Stimulated activated CD8-positive, alpha-beta memory T cell treated with anti-CD3 and anti-CD28 coated beads, Interleukin-15, amount 100 ng/mL, for 48 hours (primary cell): ENCODE results near the gene AGBL2.
"Not testable (repeated sequence)": the region's sequence is repeated elsewhere in the genome, so short reads cannot be mapped to it uniquely, and the experiment has no call there.

ENCODE experiments used
- DNase-seq, 2 donors: peaks; one replicate each; pipeline ENCODE4 v3.0.0-alpha.2; 2020; ENCODE audit warnings: low read depth in 2 of 2

Gene AGBL2, protein sequence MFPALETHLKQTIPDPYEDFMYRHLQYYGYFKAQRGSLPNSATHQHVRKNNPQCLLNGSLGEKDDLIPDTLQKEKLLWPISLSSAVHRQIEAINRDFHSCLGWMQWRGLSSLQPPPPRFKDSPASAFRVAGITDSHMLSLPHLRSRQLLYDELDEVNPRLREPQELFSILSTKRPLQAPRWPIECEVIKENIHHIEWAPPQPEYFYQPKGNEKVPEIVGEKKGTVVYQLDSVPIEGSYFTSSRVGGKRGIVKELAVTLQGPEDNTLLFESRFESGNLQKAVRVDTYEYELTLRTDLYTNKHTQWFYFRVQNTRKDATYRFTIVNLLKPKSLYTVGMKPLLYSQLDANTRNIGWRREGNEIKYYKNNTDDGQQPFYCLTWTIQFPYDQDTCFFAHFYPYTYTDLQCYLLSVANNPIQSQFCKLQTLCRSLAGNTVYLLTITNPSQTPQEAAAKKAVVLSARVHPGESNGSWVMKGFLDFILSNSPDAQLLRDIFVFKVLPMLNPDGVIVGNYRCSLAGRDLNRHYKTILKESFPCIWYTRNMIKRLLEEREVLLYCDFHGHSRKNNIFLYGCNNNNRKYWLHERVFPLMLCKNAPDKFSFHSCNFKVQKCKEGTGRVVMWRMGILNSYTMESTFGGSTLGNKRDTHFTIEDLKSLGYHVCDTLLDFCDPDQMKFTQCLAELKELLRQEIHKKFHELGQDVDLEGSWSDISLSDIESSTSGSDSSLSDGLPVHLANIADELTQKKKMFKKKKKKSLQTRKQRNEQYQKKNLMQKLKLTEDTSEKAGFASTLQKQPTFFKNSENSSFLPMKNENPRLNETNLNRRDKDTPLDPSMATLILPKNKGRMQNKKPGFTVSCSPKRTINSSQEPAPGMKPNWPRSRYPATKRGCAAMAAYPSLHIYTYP

GRCh38 chr11:47715082-47715669 is at the start of gene AGBL2:
Gene AGBL2, minus strand, starts transcription at chr11:47715369. Its CDS starts 719 bp downstream, at chr11:47714650.
- DNase-seq, result peak; percentile 82 to 83

GRCh38 chr11:47759291-47759690 is 44.1 kb upstream of the AGBL2 start:
- not testable (repeated sequence) for DNase-seq

- DNase-seq, result no peak
These were observed 41.0 kb upstream of the AGBL2 start for GRCh38 chr11:47756208-47756607.

GRCh38 chr11:47750725-47751124 is 35.6 kb upstream of the AGBL2 start:
- DNase-seq, result no peak

- DNase-seq, result not testable (repeated sequence)
These were observed 27.3 kb upstream of the AGBL2 start for GRCh38 chr11:47742494-47742893.

DNA sequence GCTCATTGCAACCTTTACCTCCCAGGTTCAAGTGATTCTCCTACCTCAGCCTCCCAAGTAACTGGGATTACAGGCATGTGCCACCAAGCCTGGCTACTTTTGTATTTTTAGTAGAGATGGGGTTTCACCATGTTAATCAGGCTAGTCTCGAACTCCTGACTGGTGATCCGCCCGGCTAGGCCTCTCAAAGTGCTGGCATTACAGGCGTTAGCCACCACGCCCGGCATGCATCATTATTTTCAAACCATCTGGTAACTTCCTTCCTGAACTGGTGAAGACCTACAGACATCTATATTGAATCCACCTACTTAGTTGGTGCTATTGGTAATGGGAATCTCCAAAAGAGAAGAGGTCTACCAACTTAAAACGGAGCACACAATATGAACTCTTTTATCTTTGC is 22.6 kb upstream of the AGBL2 start:
- not testable (repeated sequence) for DNase-seq

- no peak for DNase-seq
These were observed 17.1 kb upstream of the AGBL2 start for GRCh38 chr11:47732271-47732670.

GRCh38 chr11:47731475-47731874 is 16.3 kb upstream of the AGBL2 start:
- no peak for DNase-seq

DNA sequence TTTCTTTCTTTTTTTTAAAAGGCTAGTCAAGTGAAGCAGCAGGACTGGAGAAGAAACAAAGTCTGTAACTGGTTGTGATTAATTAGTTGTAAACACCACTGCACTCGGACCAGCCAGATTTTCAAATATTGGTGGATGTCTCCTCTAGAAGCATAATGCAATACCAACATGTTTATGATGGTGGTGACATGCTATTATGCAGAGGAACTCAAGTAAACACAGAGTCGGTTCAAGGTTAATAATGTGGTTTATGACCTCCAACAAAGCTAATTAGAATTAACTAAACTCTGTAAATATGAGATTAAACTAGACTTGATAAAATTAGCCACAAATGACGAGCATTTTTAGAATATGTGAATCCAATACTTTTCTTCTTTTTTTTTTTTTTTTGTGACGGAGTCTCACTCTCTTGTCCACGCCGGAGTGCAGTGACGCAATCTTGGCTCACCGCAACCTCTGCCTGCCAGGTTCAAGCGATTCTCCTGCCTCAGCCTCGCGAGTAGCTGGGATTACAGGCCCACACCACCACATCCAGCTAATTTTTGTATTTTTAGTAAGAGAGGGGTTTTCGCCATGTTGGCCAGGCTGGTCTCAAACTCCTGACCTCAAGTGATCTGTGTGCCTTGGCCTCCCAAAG is 11.8 kb upstream of the AGBL2 start:
- DNase-seq, result no peak

- no peak for DNase-seq
These were observed 10.9 kb upstream of the AGBL2 start for GRCh38 chr11:47726118-47726442.

DNA sequence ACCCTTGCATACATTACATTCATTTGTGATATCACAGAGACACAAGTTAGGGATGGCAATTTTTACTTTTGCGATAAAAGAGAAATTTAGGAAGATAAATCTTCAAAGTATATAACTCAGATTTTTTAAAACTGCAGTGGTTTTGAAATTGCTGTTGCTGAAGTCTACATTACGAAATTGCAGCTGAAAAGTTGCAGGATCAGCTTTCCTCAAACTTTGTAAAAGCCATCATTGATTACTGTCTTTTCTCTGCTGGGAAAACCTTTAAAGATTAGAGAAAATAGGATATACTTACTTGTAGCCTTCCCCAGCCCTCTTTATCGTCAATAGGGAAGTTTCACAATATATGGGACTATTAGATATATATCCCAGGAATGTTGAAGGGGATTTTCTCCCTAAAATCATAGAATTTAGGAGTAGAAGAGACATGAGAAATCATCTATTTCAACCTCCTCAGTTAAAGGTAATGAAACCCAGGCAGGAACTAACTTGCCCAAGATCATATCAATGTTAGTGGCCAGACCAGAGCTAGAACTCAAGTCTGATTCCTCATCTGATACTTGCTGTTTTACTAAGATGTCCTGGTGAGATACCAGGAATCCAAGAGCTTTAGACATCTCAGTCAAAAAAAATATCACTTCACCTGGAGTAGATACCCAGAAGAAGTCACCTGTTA is 10.4 kb upstream of the AGBL2 start:
- no peak for DNase-seq

DNA sequence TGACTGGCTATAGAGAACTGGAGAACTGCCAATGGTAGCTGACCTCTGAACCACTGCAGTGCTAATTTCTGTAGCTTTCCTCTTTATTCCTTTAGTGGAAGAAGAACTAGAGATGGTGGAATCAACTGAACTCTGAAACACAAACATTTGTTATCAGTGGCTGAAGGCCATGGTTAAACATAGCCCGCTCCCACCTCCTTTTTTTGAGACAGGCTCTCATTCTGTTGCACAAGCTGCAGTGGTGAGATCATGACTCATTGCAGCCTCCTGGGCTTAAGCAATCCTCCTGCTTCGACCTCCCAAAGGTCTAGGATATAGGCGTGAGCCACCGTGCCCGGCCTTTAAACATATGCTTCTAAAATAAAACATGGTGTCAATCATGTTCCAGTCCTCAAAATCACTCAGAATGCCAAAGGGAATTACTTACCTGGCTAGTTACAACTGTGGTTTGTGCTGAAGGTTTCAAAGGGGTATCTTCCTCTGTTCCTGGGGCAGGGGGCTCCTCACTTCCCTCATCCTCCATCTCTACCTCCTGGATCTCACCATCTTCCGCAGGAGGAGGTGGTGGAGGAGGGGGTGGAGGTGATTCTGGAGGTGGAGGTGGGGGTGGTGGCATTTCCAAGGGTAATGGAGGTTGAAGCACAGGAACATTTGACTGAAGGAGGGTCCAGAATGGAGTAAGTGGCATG is 9.0 kb upstream of the AGBL2 start:
- no peak for DNase-seq

DNA sequence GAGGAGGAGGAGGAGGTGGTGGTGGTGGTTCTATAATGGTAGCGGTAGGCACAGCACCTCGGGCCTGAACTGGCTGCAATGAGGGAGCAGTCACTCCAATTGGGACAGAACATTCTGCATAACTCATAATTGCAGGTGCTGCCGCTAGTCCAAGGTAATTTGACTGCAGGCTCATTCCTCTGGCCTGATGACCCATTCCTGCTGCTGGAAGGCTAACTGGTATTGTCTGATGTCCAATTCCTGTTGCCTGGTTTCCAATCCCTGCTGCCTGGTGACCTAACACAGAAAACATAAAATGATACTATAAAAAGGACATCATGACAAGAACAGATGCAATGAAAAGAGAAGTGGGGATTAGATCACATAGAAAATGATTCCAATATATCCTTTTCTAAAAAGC is 7.9 kb upstream of the AGBL2 start:
- no peak for DNase-seq

GRCh38 chr11:47720651-47721050 is 5.5 kb upstream of the AGBL2 start:
- no peak for DNase-seq

GRCh38 chr11:47716692-47717091 is 1.5 kb upstream of the AGBL2 start:
- DNase-seq, result no peak

GRCh38 chr11:47714554-47715081 is 551 bp downstream of the AGBL2 start:
- DNase-seq, result peak in 1 of 2 donors; percentile 5

DNA sequence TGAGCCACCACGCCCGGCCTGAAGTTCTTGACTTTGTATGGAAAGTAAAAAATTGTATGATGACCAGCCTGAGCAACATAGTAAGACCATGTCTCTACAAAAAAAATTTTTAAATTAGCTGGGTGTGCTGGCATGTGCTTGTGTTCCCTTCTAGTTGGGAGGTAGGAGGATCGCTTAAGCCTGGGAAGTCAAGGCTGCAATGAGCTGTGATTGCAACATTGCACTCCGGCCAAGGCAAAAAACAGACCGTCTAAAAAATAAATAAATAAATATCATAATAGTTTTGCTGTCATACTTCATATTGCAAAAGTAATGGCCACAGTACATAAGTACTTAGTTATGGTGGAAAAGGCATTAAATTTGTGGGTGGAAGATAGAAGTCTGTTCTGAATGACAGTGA is 3.4 kb downstream of the AGBL2 start:
- no peak for DNase-seq

DNA sequence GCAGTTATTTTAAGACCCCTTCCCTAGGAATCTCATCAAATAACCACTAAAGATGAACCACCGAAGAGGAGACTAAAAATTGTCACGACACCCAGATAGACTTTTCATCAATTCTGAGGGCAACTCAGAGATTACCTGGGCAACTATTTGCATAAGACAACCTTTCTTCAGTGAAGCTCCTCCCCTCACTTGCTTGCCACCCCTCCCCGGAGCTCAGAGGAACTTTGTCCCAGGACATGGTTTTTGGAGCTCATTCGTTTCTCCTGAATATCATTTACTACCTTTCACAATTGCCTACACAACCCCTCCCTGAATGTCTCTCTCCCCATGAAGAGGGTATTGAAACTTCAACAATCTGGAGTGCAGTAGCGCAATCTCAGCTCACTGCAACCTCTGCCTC is 3.9 kb downstream of the AGBL2 start:
- DNase-seq, result no peak

DNA sequence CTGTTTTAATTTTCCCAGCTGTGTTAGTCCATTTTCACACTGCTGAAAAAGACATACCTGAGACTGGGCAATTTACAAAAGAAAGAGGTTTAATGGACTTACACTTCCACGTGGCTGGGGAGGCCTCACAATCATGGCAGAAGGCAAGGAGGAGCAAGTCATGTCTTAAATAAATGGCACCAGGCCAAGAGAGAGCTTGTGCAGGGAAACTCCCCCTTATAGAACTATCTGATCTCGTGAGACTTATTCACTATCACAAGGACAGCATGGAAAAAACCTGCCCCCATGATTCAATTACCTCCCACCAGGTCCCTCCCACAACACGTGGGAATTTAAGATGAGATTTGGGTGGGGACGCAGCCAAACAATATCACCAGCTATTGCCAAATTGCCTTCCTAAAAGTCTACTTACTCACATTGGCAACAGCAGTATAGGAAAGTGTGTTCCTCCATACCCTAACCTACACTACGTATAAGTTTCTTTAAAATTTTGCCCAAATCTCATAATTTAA is 7.8 kb downstream of the AGBL2 start:
- DNase-seq, result not testable (repeated sequence)

DNA sequence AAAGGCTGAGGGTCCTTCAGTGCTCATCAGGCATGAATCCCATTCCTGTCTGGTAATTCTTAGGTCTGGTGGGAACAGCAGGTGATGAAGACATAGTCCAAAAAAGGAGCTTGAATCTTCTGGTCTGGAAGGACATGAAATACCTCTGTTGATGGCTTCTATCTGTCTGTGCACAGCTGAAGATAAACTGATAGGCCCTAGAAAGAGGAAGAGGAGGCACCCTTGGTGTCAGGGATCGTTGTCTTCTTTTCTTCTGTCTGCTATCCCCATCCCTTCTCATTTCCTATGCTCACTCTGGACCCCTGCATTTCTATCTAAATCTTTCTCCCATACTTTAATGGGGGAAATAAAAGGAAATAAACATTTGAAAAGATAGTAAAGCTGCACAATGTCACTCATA is 9.4 kb downstream of the AGBL2 start:
- no peak for DNase-seq
